GM21723 (cell line): Measurements from ENCODE around the gene LDB3.

Source experiments
- ATAC-seq: cut with Tn5 transposase; IDR thresholded peaks from one replicate; pipeline ENCODE4 v1.9.1; 2021; ENCODE audit warnings: mild to moderate bottlenecking, moderate library complexity; ENCODE audit not compliant: unreplicated experiment

Gene LDB3

GRCh38 chr10:86703176-86703575 is 34.9 kb downstream of the LDB3 start:
- ATAC-seq = no peak

- ATAC-seq = no peak
Observed at GRCh38 chr10:86705139-86705538, 36.8 kb downstream of the LDB3 start.

GRCh38 chr10:86705905-86706304 is 37.6 kb downstream of the LDB3 start:
- ATAC-seq = no peak

GRCh38 chr10:86706401-86706841 is 38.1 kb downstream of the LDB3 start:
- ATAC-seq = no peak

- no peak for ATAC-seq
Observed at GRCh38 chr10:86706977-86707376, 38.7 kb downstream of the LDB3 start.

GRCh38 chr10:86707505-86707904 is 39.2 kb downstream of the LDB3 start:
- no peak for ATAC-seq

GRCh38 chr10:86708068-86708782 is 39.9 kb downstream of the LDB3 start:
- no peak for ATAC-seq

GRCh38 chr10:86708783-86709380 is 40.6 kb downstream of the LDB3 start:
- ATAC-seq = no peak

GRCh38 chr10:86709396-86710185 is 41.3 kb downstream of the LDB3 start:
- no peak for ATAC-seq

- peak; percentile 88 for ATAC-seq
Observed at GRCh38 chr10:86710987-86711512, 42.7 kb downstream of the LDB3 start.

GRCh38 chr10:86711513-86712316 is 43.4 kb downstream of the LDB3 start:
- ATAC-seq = peak; percentile 43

- peak; percentile 28 for ATAC-seq
Observed at GRCh38 chr10:86712317-86712707, 44.0 kb downstream of the LDB3 start.

GRCh38 chr10:86715156-86715795 is 47.0 kb downstream of the LDB3 start:
- ATAC-seq = no peak

GRCh38 chr10:86715836-86716235 is 47.5 kb downstream of the LDB3 start:
- no peak for ATAC-seq

GRCh38 chr10:86716466-86716865 is 48.2 kb downstream of the LDB3 start:
- ATAC-seq = no peak

GRCh38 chr10:86718556-86718955 is 50.2 kb downstream of the LDB3 start:
- ATAC-seq = no peak

- ATAC-seq = no peak
Observed at GRCh38 chr10:86721232-86721631, 52.9 kb downstream of the LDB3 start.

GRCh38 chr10:86723009-86723408 is 54.7 kb downstream of the LDB3 start:
- ATAC-seq = no peak

GRCh38 chr10:86724445-86724844 is 56.1 kb downstream of the LDB3 start:
- no peak for ATAC-seq

GRCh38 chr10:86725980-86726676 is 57.8 kb downstream of the LDB3 start:
- ATAC-seq = no peak
